ENCODE data around the gene EHD1.
"Not testable (repeated sequence)": the region's sequence is repeated elsewhere in the genome, so short reads cannot be mapped to it uniquely, and the experiment has no call there.

EHD1 gene

GRCh38 chr11:64826578-64827450, 51.6 kb downstream of the EHD1 start:
- peaks cover 26% of the 10 kb centered on the region for H3K27me3 ChIP-seq (replicated peaks; ENCODE audit: control insufficient read depth, insufficient read depth, low read length)
- no peaks in the 10 kb centered on the region for H3K9me3 ChIP-seq (ENCODE audit: control insufficient read depth, low read length)
- no peak for DNase-seq (ENCODE audit: low read depth)
- no peaks in the 10 kb centered on the region for H3K4me1 ChIP-seq (ENCODE audit: control insufficient read depth, insufficient read depth, low read length)
- no peak overlapping the region for H3K9ac ChIP-seq (ENCODE audit: low read length)
- no peaks in the 10 kb centered on the region for H3K36me3 ChIP-seq (ENCODE audit: control insufficient read depth, insufficient read depth, low read length, severe bottlenecking)
- H3K4me3 ChIP-seq (ENCODE audit: low read length) = no peak overlapping the region

DNA sequence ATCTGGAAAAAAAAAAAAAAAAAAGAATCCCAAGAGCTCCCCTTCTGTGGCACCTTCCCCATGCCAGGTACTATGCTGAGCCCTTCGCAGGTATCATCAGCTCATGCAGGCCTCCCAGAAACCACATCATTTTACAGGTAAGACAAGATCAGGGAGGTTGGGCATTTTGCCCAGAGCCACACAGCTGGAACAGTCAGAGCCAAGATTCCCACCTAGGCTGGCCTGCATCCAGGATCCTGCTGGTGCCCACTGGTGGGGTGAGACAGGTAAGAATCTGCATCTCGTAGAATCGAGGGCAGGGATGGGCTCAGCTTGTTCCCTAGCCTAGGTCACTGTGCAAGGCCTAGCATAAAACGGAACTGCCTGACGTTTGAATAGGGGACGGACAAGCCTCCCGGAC, 52.4 kb downstream of the EHD1 start:
- no peak for DNase-seq (ENCODE audit: low read depth)
- Histone ChIP-seq H3K27me3 (replicated peaks; ENCODE audit: control insufficient read depth, insufficient read depth, low read length) (peaks cover 26% of the 10 kb centered on the region), H3K9me3 (ENCODE audit: control insufficient read depth, low read length) (no peaks in the 10 kb centered on the region), H3K36me3 (ENCODE audit: control insufficient read depth, insufficient read depth, low read length, severe bottlenecking) (no peaks in the 10 kb centered on the region), H3K4me3 (ENCODE audit: low read length) (no peak overlapping the region), H3K9ac (ENCODE audit: low read length) (no peak overlapping the region), H3K4me1 (ENCODE audit: control insufficient read depth, insufficient read depth, low read length) (no peaks in the 10 kb centered on the region)

DNA sequence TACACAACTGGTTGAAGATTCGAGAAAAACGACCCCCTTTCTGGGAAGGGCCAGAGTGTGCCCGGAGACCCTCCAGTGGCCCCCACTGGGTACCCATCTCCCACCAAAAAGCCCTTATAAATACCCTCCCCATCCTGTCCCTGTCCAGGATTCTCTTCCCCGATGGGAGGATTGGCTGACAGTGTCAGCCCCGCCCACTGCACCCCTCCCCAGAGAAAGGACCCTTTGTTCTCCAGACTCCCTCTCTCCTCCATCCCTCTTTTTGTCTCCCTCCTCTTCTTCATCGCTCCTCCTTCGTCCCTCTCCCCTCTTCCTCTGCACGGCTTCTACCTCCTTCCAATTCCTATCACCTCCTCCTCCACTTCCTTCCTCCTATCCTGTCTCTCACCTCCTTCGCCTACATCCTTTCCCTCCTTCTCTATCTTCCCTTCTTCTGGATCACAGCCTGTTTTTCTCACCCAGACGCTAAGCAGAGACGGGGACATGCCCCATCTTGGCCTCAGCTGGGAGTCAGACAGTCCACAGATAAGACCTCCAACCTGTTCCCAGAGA, 54.8 kb downstream of the EHD1 start:
- no peak for DNase-seq (ENCODE audit: low read depth)
- no peak overlapping the region for H3K4me3 ChIP-seq (ENCODE audit: low read length)
- peaks cover 26% of the 10 kb centered on the region for H3K27me3 ChIP-seq (replicated peaks; ENCODE audit: control insufficient read depth, insufficient read depth, low read length)
- H3K9ac ChIP-seq (ENCODE audit: low read length) = no peak overlapping the region
- H3K9me3 ChIP-seq (ENCODE audit: control insufficient read depth, low read length) = no peaks in the 10 kb centered on the region
- H3K4me1 ChIP-seq (ENCODE audit: control insufficient read depth, insufficient read depth, low read length) = no peaks in the 10 kb centered on the region
- H3K36me3 ChIP-seq (ENCODE audit: control insufficient read depth, insufficient read depth, low read length, severe bottlenecking) = no peaks in the 10 kb centered on the region

DNA sequence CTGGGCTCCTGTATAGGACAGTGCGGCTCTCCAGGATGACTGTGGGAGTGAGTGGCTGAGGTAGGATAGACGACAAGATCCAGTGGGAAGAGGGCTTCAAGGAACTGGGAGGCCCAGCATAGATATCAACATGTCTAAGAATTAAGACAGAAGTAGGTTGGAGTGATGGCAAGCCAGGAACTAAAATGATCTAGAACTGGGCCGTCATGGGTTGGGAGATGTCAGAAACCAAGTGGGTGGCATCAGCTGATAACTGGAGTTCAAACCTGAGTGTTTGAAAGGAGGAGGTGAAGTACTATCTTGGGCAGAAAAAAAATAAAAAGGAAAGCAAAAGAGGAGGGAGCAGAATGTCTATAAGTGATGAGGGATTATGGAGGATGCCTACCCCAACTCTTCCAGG, 60.9 kb downstream of the EHD1 start:
- Histone ChIP-seq H3K27me3 (replicated peaks; ENCODE audit: control insufficient read depth, insufficient read depth, low read length) (peaks cover 2% of the 10 kb centered on the region), H3K36me3 (ENCODE audit: control insufficient read depth, insufficient read depth, low read length, severe bottlenecking) (no peaks in the 10 kb centered on the region), H3K4me1 (ENCODE audit: control insufficient read depth, insufficient read depth, low read length) (no peaks in the 10 kb centered on the region), H3K9ac (ENCODE audit: low read length) (no peak overlapping the region), H3K4me3 (ENCODE audit: low read length) (no peak overlapping the region), H3K9me3 (ENCODE audit: control insufficient read depth, low read length) (no peaks in the 10 kb centered on the region)
- no peak for DNase-seq (ENCODE audit: low read depth)

- H3K9ac ChIP-seq (ENCODE audit: low read length); DNase-seq (ENCODE audit: low read depth); H3K36me3 ChIP-seq (ENCODE audit: control insufficient read depth, insufficient read depth, low read length, severe bottlenecking); H3K4me1 ChIP-seq (ENCODE audit: control insufficient read depth, insufficient read depth, low read length); H3K27me3 ChIP-seq (replicated peaks; ENCODE audit: control insufficient read depth, insufficient read depth, low read length); H3K4me3 ChIP-seq (ENCODE audit: low read length); H3K9me3 ChIP-seq (ENCODE audit: control insufficient read depth, low read length): not testable (repeated sequence)
Observed at GRCh38 chr11:64815433-64815832, 63.0 kb downstream of the EHD1 start.

GRCh38 chr11:64814712-64815187, 63.7 kb downstream of the EHD1 start:
- H3K9ac ChIP-seq (ENCODE audit: low read length) = no peak overlapping the region
- H3K9me3 ChIP-seq (ENCODE audit: control insufficient read depth, low read length) = no peaks in the 10 kb centered on the region
- peaks cover under 1% of the 10 kb centered on the region for H3K4me1 ChIP-seq (ENCODE audit: control insufficient read depth, insufficient read depth, low read length)
- no peak for DNase-seq (ENCODE audit: low read depth)
- H3K4me3 ChIP-seq (ENCODE audit: low read length) = no peak overlapping the region
- no peaks in the 10 kb centered on the region for H3K27me3 ChIP-seq (replicated peaks; ENCODE audit: control insufficient read depth, insufficient read depth, low read length)
- no peaks in the 10 kb centered on the region for H3K36me3 ChIP-seq (ENCODE audit: control insufficient read depth, insufficient read depth, low read length, severe bottlenecking)

GRCh38 chr11:64813826-64814225, 64.6 kb downstream of the EHD1 start:
- Histone ChIP-seq H3K36me3 (ENCODE audit: control insufficient read depth, insufficient read depth, low read length, severe bottlenecking) (no peaks in the 10 kb centered on the region), H3K27me3 (replicated peaks; ENCODE audit: control insufficient read depth, insufficient read depth, low read length) (no peaks in the 10 kb centered on the region), H3K9me3 (ENCODE audit: control insufficient read depth, low read length) (no peaks in the 10 kb centered on the region), H3K4me3 (ENCODE audit: low read length) (no peak overlapping the region), H3K9ac (ENCODE audit: low read length) (no peak overlapping the region), H3K4me1 (ENCODE audit: control insufficient read depth, insufficient read depth, low read length) (peaks cover 8% of the 10 kb centered on the region)
- DNase-seq (ENCODE audit: low read depth) = no peak

- H3K9me3 ChIP-seq (ENCODE audit: control insufficient read depth, low read length) = no peaks in the 10 kb centered on the region
Observed at GRCh38 chr11:64810891-64811272, 67.5 kb downstream of the EHD1 start.

GRCh38 chr11:64810271-64810890, 68.0 kb downstream of the EHD1 start, which contains the start of gene MEN1:
Gene MEN1, minus strand, starts transcription at chr11:64810551. Its CDS starts 442 bp downstream, at chr11:64810109.
- Histone ChIP-seq H3K4me3 (ENCODE audit: low read length) (peak within 1 kb of the TSS; percentile 86), H3K27me3 (replicated peaks; ENCODE audit: control insufficient read depth, insufficient read depth, low read length) (no peaks in the 10 kb centered on the region), H3K9ac (ENCODE audit: low read length) (peak within 1 kb of the TSS; percentile 89), H3K36me3 (ENCODE audit: control insufficient read depth, insufficient read depth, low read length, severe bottlenecking) (peaks cover 18% of the 10 kb centered on the region), H3K4me1 (ENCODE audit: control insufficient read depth, insufficient read depth, low read length) (peaks cover 8% of the 10 kb centered on the region), H3K9me3 (ENCODE audit: control insufficient read depth, low read length) (no peaks in the 10 kb centered on the region)
- peak; percentile 98 for DNase-seq (ENCODE audit: low read depth)

More at GRCh38 chr11:64810891-64811272, 67.5 kb downstream of the EHD1 start:
- Histone ChIP-seq H3K27me3 (replicated peaks; ENCODE audit: control insufficient read depth, insufficient read depth, low read length) (no peaks in the 10 kb centered on the region), H3K4me3 (ENCODE audit: low read length) (peak overlapping the region; percentile 86), H3K9ac (ENCODE audit: low read length) (peak overlapping the region; percentile 89), H3K4me1 (ENCODE audit: control insufficient read depth, insufficient read depth, low read length) (peaks cover 8% of the 10 kb centered on the region), H3K36me3 (ENCODE audit: control insufficient read depth, insufficient read depth, low read length, severe bottlenecking) (peaks cover 16% of the 10 kb centered on the region)
- no peak for DNase-seq (ENCODE audit: low read depth)

DNA sequence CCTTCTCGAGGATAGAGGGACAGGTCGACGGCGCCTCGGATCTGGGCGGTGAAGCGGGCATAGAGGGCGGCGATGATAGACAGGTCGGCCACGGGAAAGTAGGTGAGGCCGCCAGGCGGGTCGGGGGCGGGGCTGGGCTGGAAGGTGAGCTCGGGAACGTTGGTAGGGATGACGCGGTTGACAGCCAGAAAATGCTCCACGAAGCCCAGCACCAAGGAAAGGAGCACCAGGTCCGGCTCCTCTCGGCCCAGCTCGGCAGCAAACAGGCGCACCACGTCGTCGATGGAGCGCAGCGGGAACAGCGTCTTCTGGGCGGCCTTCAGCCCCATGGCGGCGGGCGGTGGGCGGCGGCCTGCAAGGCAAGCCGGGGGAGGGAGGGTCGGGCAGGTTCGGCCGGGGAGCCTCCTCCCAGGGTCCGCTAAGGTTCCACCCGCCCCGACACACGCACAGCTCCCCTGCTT, 68.6 kb downstream of the EHD1 start:
- H3K4me1 ChIP-seq (ENCODE audit: control insufficient read depth, insufficient read depth, low read length) = peaks cover 8% of the 10 kb centered on the region
- DNase-seq (ENCODE audit: low read depth) = peak; percentile 58

GRCh38 chr11:64805481-64805880, 72.9 kb downstream of the EHD1 start:
- Histone ChIP-seq H3K9ac (ENCODE audit: low read length) (no peak overlapping the region), H3K4me3 (ENCODE audit: low read length) (no peak overlapping the region), H3K9me3 (ENCODE audit: control insufficient read depth, low read length) (no peaks in the 10 kb centered on the region), H3K27me3 (replicated peaks; ENCODE audit: control insufficient read depth, insufficient read depth, low read length) (no peaks in the 10 kb centered on the region), H3K4me1 (ENCODE audit: control insufficient read depth, insufficient read depth, low read length) (peaks cover 19% of the 10 kb centered on the region), H3K36me3 (ENCODE audit: control insufficient read depth, insufficient read depth, low read length, severe bottlenecking) (peaks cover 25% of the 10 kb centered on the region)
- no peak for DNase-seq (ENCODE audit: low read depth)

More for the DNA sequence above, 68.6 kb downstream of the EHD1 start:
- H3K4me3 ChIP-seq (ENCODE audit: low read length) = peak overlapping the region; percentile 86
- H3K36me3 ChIP-seq (ENCODE audit: control insufficient read depth, insufficient read depth, low read length, severe bottlenecking) = peaks cover 24% of the 10 kb centered on the region
- no peaks in the 10 kb centered on the region for H3K9me3 ChIP-seq (ENCODE audit: control insufficient read depth, low read length)
- no peaks in the 10 kb centered on the region for H3K27me3 ChIP-seq (replicated peaks; ENCODE audit: control insufficient read depth, insufficient read depth, low read length)
- peak overlapping the region; percentile 89 for H3K9ac ChIP-seq (ENCODE audit: low read length)
